ENCODE results near the gene KIF20B. TPM values are rescaled to one million over a fixed set of nuclear protein-coding genes. Genes with fewer than 3 reads are reported as not detected.
"Not testable (repeated sequence)": the region's sequence is repeated elsewhere in the genome, so short reads cannot be mapped to it uniquely, and the experiment has no call there.

The KIF20B gene
- total RNA-seq, 1 experiment from 2014 or later: 59.1 TPM

DNA sequence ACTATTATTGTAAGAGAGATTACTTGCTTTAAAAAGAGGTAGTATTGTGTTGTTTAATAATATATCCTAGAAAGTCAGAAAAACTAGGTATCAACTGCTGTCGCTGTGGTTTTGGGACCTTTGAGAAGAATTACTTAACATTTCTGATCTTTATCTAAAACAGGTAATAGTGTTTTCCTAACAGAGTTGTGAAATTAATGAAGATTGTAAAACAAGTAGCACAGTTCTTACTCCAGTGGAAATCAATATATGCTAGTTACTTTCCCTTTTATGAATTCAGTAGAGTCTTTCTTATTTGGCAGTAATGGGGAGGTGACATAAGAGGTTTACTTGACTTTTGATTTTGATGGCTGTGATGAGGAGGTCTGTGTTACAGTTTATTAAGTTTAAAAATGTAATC, 58.1 kb downstream of the KIF20B start:
- no peak for TF ChIP-seq CTCF (conservative IDR thresholded peaks at IDR 0.05)
- Histone ChIP-seq H3K9me3 (ENCODE audit: control insufficient read depth, low read depth, low read length) (no peaks in the 10 kb centered on the region), H3K27me3 (ENCODE audit: insufficient read depth, low read length) (no peaks in the 10 kb centered on the region), H2BK5ac (ENCODE audit: insufficient read length, low read length) (no peak overlapping the region), H2AK5ac (ENCODE audit: insufficient read length, low read length) (no peak overlapping the region), H4K91ac (ENCODE audit: insufficient read length, low read depth, low read length) (no peak overlapping the region), H3K4me2 (ENCODE audit: insufficient read depth, insufficient read length, low read length) (no peak overlapping the region), H3K56ac (ENCODE audit: insufficient read length, low read depth, low read length) (no peak overlapping the region), H4K20me1 (ENCODE audit: control insufficient read depth, insufficient read depth, insufficient read length) (no peaks in the 10 kb centered on the region), H2BK120ac (ENCODE audit: low read depth, low read length, poor library complexity, severe bottlenecking) (no peak overlapping the region), H3K4ac (ENCODE audit: low read depth, low read length) (no peak overlapping the region), H3K79me1 (ENCODE audit: insufficient read depth, low read depth, low read length, poor library complexity, severe bottlenecking) (no peaks in the 10 kb centered on the region), H2BK15ac (ENCODE audit: low read depth, low read length) (no peak overlapping the region), H3K23ac (ENCODE audit: insufficient read length, low read depth, low read length) (no peak overlapping the region), H3K27ac (ENCODE audit: insufficient read length, low read depth, low read length) (no peak overlapping the region), H3T11ph (ENCODE audit: low read length) (no peak overlapping the region), H2AFZ (ENCODE audit: low read length) (no peak overlapping the region), H3K18ac (ENCODE audit: insufficient read length, low read depth, low read length) (no peak overlapping the region), H4K8ac (replicated peaks; ENCODE audit: insufficient read length, low read depth, low read length) (no peak overlapping the region), H4K5ac (ENCODE audit: insufficient read length, low read depth, low read length) (no peak overlapping the region), H3K14ac (ENCODE audit: insufficient read depth, low read length) (no peak overlapping the region), H3K4me1 (ENCODE audit: insufficient read depth, low read length) (no peaks in the 10 kb centered on the region), H2BK12ac (ENCODE audit: insufficient read length, low read depth, low read length) (no peak overlapping the region), H3K23me2 (ENCODE audit: insufficient read length, low read depth, low read length, poor library complexity, severe bottlenecking) (no peaks in the 10 kb centered on the region), H2BK20ac (ENCODE audit: low read depth, low read length, poor library complexity, severe bottlenecking) (no peak overlapping the region), H3K79me2 (ENCODE audit: insufficient read depth, low read length) (no peaks in the 10 kb centered on the region), H3K9ac (ENCODE audit: extremely low read depth, insufficient read length, low read length) (no peak overlapping the region)
- DNase-seq: no peak
- Mint-ChIP-seq H3K27ac (no peak overlapping the region), H3K4me3 (no peak overlapping the region), H3K36me3 (ENCODE audit: insufficient read depth in 1 of 3, low read depth in 3 of 3) (peaks cover 35 to 69% (median 55%) of the 10 kb centered on the region in 3 experiments), H3K9me3 (no peaks in the 10 kb centered on the region), H3K27me3 (ENCODE audit: low read depth) (no peaks in the 10 kb centered on the region), H3K4me1 (no peaks in the 10 kb centered on the region)
- WGBS (ENCODE audit: extremely low coverage, insufficient read length, low lambda C conversion rate): no CpG with 5 or more reads among the region's 1 CpG

- not testable (repeated sequence) for H3K27ac Mint-ChIP-seq
Observed at GRCh38 chr10:89763671-89764070, 62.3 kb downstream of the KIF20B start.

More at GRCh38 chr10:89763671-89764070, 62.3 kb downstream of the KIF20B start:
- WGBS (ENCODE audit: extremely low coverage, insufficient read length, low lambda C conversion rate): no CpG with 5 or more reads among the region's 1 CpG
- H3K36me3 Mint-ChIP-seq (ENCODE audit: insufficient read depth in 1 of 3, low read depth in 3 of 3): peaks cover 41 to 78% (median 68%) of the 10 kb centered on the region in 3 experiments
- not testable (repeated sequence) for H3K18ac ChIP-seq (ENCODE audit: insufficient read length, low read depth, low read length); H4K5ac ChIP-seq (ENCODE audit: insufficient read length, low read depth, low read length); H3K4me1 Mint-ChIP-seq; H4K20me1 ChIP-seq (ENCODE audit: control insufficient read depth, insufficient read depth, insufficient read length); H3K14ac ChIP-seq (ENCODE audit: insufficient read depth, low read length); H3K23ac ChIP-seq (ENCODE audit: insufficient read length, low read depth, low read length); H3K4me3 Mint-ChIP-seq; H3K56ac ChIP-seq (ENCODE audit: insufficient read length, low read depth, low read length); H2AK5ac ChIP-seq (ENCODE audit: insufficient read length, low read length); DNase-seq; H2BK12ac ChIP-seq (ENCODE audit: insufficient read length, low read depth, low read length); H3K23me2 ChIP-seq (ENCODE audit: insufficient read length, low read depth, low read length, poor library complexity, severe bottlenecking); H3K27me3 Mint-ChIP-seq (ENCODE audit: low read depth); H2BK20ac ChIP-seq (ENCODE audit: low read depth, low read length, poor library complexity, severe bottlenecking); H3K9me3 Mint-ChIP-seq; H2AFZ ChIP-seq (ENCODE audit: low read length); H3K27me3 ChIP-seq (ENCODE audit: insufficient read depth, low read length); H3K4me2 ChIP-seq (ENCODE audit: insufficient read depth, insufficient read length, low read length); H3K9ac ChIP-seq (ENCODE audit: extremely low read depth, insufficient read length, low read length); H2BK120ac ChIP-seq (ENCODE audit: low read depth, low read length, poor library complexity, severe bottlenecking); H2BK5ac ChIP-seq (ENCODE audit: insufficient read length, low read length); H3K9me3 ChIP-seq (ENCODE audit: control insufficient read depth, low read depth, low read length); H3K79me1 ChIP-seq (ENCODE audit: insufficient read depth, low read depth, low read length, poor library complexity, severe bottlenecking); H3K79me2 ChIP-seq (ENCODE audit: insufficient read depth, low read length); H3K4me1 ChIP-seq (ENCODE audit: insufficient read depth, low read length); H3K4ac ChIP-seq (ENCODE audit: low read depth, low read length); H3K27ac ChIP-seq (ENCODE audit: insufficient read length, low read depth, low read length); H3T11ph ChIP-seq (ENCODE audit: low read length); H4K91ac ChIP-seq (ENCODE audit: insufficient read length, low read depth, low read length); H2BK15ac ChIP-seq (ENCODE audit: low read depth, low read length); H4K8ac ChIP-seq (replicated peaks; ENCODE audit: insufficient read length, low read depth, low read length)
